HCT116 (cell line): ENCODE data around the gene FAT1. TPM values are rescaled to one million over a fixed set of nuclear protein-coding genes. Genes with fewer than 3 reads are reported as not detected.
"Not testable (repeated sequence)": the region's sequence is repeated elsewhere in the genome, so short reads cannot be mapped to it uniquely, and the experiment has no call there.

Experiments used
- ATAC-seq: fragments of 200-7000 bp; cut with Tn5 transposase; 2 replicates; pipeline ENCODE4 v1.9.1; 2020; ENCODE audit warnings: mild to moderate bottlenecking, moderate library complexity
- BruUV-seq: library from RNA; stranded (reverse); fragments of 400-500 nt; replicated peaks from 2 replicates; lab custom pipeline; 2021; lab: Mats Ljungman, UMichigan
- CTCF ChIA-PET: fragments of 300-600 bp; sonication (Branson Sonifier 250); formaldehyde crosslinking; loops from one replicate; lab custom pipeline; 2021; ENCODE audit warnings: antibody characterized with exemption; lab: Charles Lee
- POLR2A ChIA-PET: fragments of 300-600, 350-600 bp; sonication (Branson Sonifier 250); formaldehyde crosslinking; loops from one replicate; lab custom pipeline; 2021; ENCODE audit warnings: antibody characterized with exemption; lab: Charles Lee
- RAD21 ChIA-PET, 2 experiments: fragments of 300-600 bp; sonication (Branson Sonifier 250); formaldehyde crosslinking; loops; one replicate each; lab custom pipeline; 2023; ENCODE audit warnings: low total read pairs in 2 of 2; ENCODE audit not compliant: uncharacterized antibody in 2 of 2, unreplicated experiment in 2 of 2, low non-redundant PET in 1 of 2; lab: Charles Lee
- DNase-seq: peaks from one replicate; pipeline ENCODE4 v3.0.0-alpha.2; 2010; ENCODE audit warnings: low read depth, low spot score
- H2AFZ ChIP-seq: fragments of 200-600 bp; shearing (Covaris generic), sonication (generic); 2 replicates; pipeline ENCODE4 v1.6.1; 2017; ENCODE audit warnings: low read depth, mixed run types, mixed read lengths, antibody characterized with exemption, low read length; ENCODE audit not compliant: poor library complexity, severe bottlenecking
- H3K27ac ChIP-seq: 2 replicates; pipeline ENCODE4 v1.5.1; 2012; ENCODE audit warnings: low read depth, low read length
- H3K27me3 ChIP-seq: fragments of 200-600 bp; sonication (generic); 2 replicates; pipeline ENCODE4 v1.6.1; 2016; ENCODE audit warnings: mixed run types, low read length, mixed read lengths; ENCODE audit not compliant: insufficient read depth
- H3K36me3 ChIP-seq, 2 experiments: fragments of 200-500 bp in 1 of 2; fragments of 200-600 bp in 1 of 2; sonication (Bioruptor generic) in 1 of 2; sonication (generic) in 1 of 2; 2 replicates each; pipeline versions ENCODE4 v1.5.1 to v1.6.1; 2014 to 2016; ENCODE audit warnings: low read length in 2 of 2, inconsistent platforms in 1 of 2, mixed read lengths in 1 of 2, mixed run types in 1 of 2; ENCODE audit not compliant: insufficient read depth in 2 of 2, control insufficient read depth in 1 of 2
- H3K4me1 ChIP-seq, 2 experiments: fragments of 200-600 bp in 1 of 2; sonication (generic) in 1 of 2; 2 replicates each; pipeline versions ENCODE4 v1.5.1 to v1.6.1; 2012 to 2017; ENCODE audit warnings: low read length in 2 of 2, inconsistent platforms in 1 of 2, mild to moderate bottlenecking in 1 of 2, mixed read lengths in 1 of 2, mixed run types in 1 of 2, moderate library complexity in 1 of 2; ENCODE audit not compliant: insufficient read depth in 2 of 2, control insufficient read depth in 1 of 2
- H3K4me2 ChIP-seq: fragments of 200-600 bp; sonication (generic); 2 replicates; pipeline ENCODE4 v1.6.1; 2017; ENCODE audit warnings: mixed run types, low read length, mixed read lengths
- H3K4me3 ChIP-seq, 2 experiments: fragments of 200-600 bp in 1 of 2; sonication (generic) in 1 of 2; replicated peaks in 1 of 2; 2 replicates each; pipeline ENCODE4 v1.5.1; 2011 to 2016; ENCODE audit warnings: low read length in 2 of 2, control low read depth in 1 of 2, low read depth in 1 of 2, mild to moderate bottlenecking in 1 of 2, mixed read lengths in 1 of 2, mixed run types in 1 of 2
- H3K79me2 ChIP-seq: fragments of 200-600 bp; sonication (generic); 2 replicates; pipeline ENCODE4 v1.6.1; 2017; ENCODE audit warnings: mild to moderate bottlenecking, mixed run types, low read length, moderate library complexity, mixed read lengths; ENCODE audit not compliant: insufficient read depth
- H3K9ac ChIP-seq: fragments of 200-600 bp; sonication (generic); 2 replicates; pipeline ENCODE4 v1.6.1; 2016; ENCODE audit warnings: low read length, mixed read lengths
- H3K9me2 ChIP-seq: fragments of 200-600 bp; sonication (generic), shearing (Covaris generic); 2 replicates; pipeline ENCODE4 v1.6.1; 2017; ENCODE audit warnings: mixed run types, mild to moderate bottlenecking, moderate library complexity; ENCODE audit not compliant: insufficient read depth
- H3K9me3 ChIP-seq, 2 experiments: fragments of 200-500 bp in 1 of 2; fragments of 200-600 bp in 1 of 2; sonication (Bioruptor generic) in 1 of 2; sonication (generic) in 1 of 2; 2 replicates each; pipeline ENCODE4 v1.6.1; 2014 to 2017; ENCODE audit warnings: low read length in 2 of 2, mixed read lengths in 2 of 2, inconsistent platforms in 1 of 2, low read depth in 1 of 2, mild to moderate bottlenecking in 1 of 2, mixed run types in 1 of 2, moderate library complexity in 1 of 2; ENCODE audit not compliant: control insufficient read depth in 1 of 2, insufficient read depth in 1 of 2
- H4K20me1 ChIP-seq: fragments of 200-600 bp; sonication (generic), shearing (Covaris generic); 2 replicates; pipeline ENCODE4 v1.6.1; 2017; ENCODE audit warnings: mixed run types, mild to moderate bottlenecking, moderate library complexity; ENCODE audit not compliant: insufficient read depth
- ATF3 ChIP-seq: IDR thresholded peaks from 2 replicates; pipeline ENCODE4 v1.6.1; 2012
- CBX3 ChIP-seq: IDR thresholded peaks from 2 replicates; pipeline ENCODE4 v1.6.1; 2012; ENCODE audit warnings: low read depth
- EZH2 ChIP-seq: fragments of 200-600 bp; sonication (generic); IDR thresholded peaks from 2 replicates; pipeline ENCODE4 v1.6.1; 2017; ENCODE audit warnings: antibody characterized with exemption, mixed run types
- RAD21 ChIP-seq: IDR thresholded peaks from 2 replicates; pipeline ENCODE4 v1.6.1; 2012; ENCODE audit warnings: low read depth, mild to moderate bottlenecking
- TCF7L2 ChIP-seq: IDR thresholded peaks from 2 replicates; pipeline ENCODE4 v1.7.0; 2011; ENCODE audit warnings: borderline replicate concordance, inconsistent platforms; ENCODE audit not compliant: insufficient read depth, insufficient read length; ENCODE audit errors: extremely low read depth
- intact Hi-C: fragments of 100-400 bp; cut with micrococcal nuclease; formaldehyde crosslinking; loops from 2 replicates; pipeline ENCODE4 v1.10.0; 2022
- total RNA-seq: library from RNA; stranded (reverse); gene quantifications from one replicate; pipeline ENCODE4 v1.2.1, GENCODE V29; 2021; ENCODE audit not compliant: unreplicated experiment
- TF ChIP-seq, protein P1 (sequence below): IDR thresholded peaks from 2 replicates; pipeline ENCODE4 v1.6.1; 2011; ENCODE audit warnings: mild to moderate bottlenecking, low read length, moderate library complexity; ENCODE audit not compliant: insufficient replicate concordance; ENCODE audit errors: extremely low read depth

The FAT1 gene
- total RNA-seq, 1 experiment from 2014 or later, result 676 TPM

- TF ChIP-seq, protein P1, sequence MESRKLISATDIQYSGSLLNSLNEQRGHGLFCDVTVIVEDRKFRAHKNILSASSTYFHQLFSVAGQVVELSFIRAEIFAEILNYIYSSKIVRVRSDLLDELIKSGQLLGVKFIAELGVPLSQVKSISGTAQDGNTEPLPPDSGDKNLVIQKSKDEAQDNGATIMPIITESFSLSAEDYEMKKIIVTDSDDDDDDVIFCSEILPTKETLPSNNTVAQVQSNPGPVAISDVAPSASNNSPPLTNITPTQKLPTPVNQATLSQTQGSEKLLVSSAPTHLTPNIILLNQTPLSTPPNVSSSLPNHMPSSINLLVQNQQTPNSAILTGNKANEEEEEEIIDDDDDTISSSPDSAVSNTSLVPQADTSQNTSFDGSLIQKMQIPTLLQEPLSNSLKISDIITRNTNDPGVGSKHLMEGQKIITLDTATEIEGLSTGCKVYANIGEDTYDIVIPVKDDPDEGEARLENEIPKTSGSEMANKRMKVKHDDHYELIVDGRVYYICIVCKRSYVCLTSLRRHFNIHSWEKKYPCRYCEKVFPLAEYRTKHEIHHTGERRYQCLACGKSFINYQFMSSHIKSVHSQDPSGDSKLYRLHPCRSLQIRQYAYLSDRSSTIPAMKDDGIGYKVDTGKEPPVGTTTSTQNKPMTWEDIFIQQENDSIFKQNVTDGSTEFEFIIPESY, result no peak
- TF ChIP-seq ATF3, result no peak
- TF ChIP-seq RAD21, result no peak
- TF ChIP-seq EZH2, result no peak
- TF ChIP-seq TCF7L2, result no peak
- no peak for TF ChIP-seq CBX3
Measured at GRCh38 chr4:186757696-186758355, 34.2 kb upstream of the FAT1 start (continued).

DNA sequence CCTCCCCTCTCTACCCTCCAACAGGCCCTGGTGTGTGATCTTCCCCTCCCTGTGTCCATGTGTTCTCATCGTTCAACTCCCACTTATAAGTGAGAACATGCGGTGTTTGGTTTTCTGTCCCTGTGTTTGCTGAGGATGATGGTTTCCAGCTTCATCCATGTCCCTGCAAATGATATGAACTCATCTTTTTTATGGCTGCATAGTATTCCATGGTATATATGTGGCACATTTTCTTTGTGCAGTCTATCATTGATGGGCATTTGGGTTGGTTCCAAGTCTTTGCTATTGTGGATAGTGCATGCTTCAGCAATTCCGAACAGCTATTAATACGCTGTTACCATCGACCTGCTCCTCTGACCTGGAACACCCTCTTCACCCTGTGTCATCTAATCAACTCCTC lies 32.9 kb upstream of the FAT1 start:
- H3K36me3 ChIP-seq, BruUV-seq, H2AFZ ChIP-seq, H3K9me3 ChIP-seq, H3K27me3 ChIP-seq, H4K20me1 ChIP-seq, CTCF ChIA-PET, H3K9ac ChIP-seq, POLR2A ChIA-PET, H3K79me2 ChIP-seq, DNase-seq, H3K4me2 ChIP-seq, ATAC-seq, H3K4me1 ChIP-seq, H3K9me2 ChIP-seq, intact Hi-C loops, H3K4me3 ChIP-seq, RAD21 ChIA-PET, H3K27ac ChIP-seq: not testable (repeated sequence)
